Measurements from ENCODE around the gene ZNF213. TPM values are rescaled to one million over a fixed set of nuclear protein-coding genes. Genes with fewer than 3 reads are reported as not detected.
"Not testable (repeated sequence)": the region's sequence is repeated elsewhere in the genome, so short reads cannot be mapped to it uniquely, and the experiment has no call there.

The ZNF213 gene
- polyA plus RNA-seq, 1 donor from 2014 or later: 5.1 TPM

GRCh38 chr16:3165111-3165822, 30.4 kb downstream of the ZNF213 start:
- no peaks in the 10 kb centered on the region for H3K9me2 ChIP-seq (ENCODE audit: insufficient read depth, low read length)
- no peak for TF ChIP-seq EZH2 (IDR thresholded peaks at IDR 0.05; ENCODE audit: borderline replicate concordance, insufficient read depth, low read length, poor library complexity, severe bottlenecking)
- TF ChIP-seq MXI1 (conservative IDR thresholded peaks at IDR 0.05; ENCODE audit: poor library complexity, severe bottlenecking): no peak
- TF ChIP-seq REST (IDR thresholded peaks at IDR 0.05; ENCODE audit: borderline replicate concordance): no peak
- no peak for TF ChIP-seq EP300 (conservative IDR thresholded peaks at IDR 0.05; ENCODE audit: poor library complexity, severe bottlenecking)
- TF ChIP-seq SMC3 (conservative IDR thresholded peaks at IDR 0.05; ENCODE audit: poor library complexity): no peak
- TF ChIP-seq RAD21 (conservative IDR thresholded peaks at IDR 0.05): no peak
- TF ChIP-seq TAF1 (IDR thresholded peaks at IDR 0.05; ENCODE audit: low read depth): no peak
- TF ChIP-seq, protein P1, sequence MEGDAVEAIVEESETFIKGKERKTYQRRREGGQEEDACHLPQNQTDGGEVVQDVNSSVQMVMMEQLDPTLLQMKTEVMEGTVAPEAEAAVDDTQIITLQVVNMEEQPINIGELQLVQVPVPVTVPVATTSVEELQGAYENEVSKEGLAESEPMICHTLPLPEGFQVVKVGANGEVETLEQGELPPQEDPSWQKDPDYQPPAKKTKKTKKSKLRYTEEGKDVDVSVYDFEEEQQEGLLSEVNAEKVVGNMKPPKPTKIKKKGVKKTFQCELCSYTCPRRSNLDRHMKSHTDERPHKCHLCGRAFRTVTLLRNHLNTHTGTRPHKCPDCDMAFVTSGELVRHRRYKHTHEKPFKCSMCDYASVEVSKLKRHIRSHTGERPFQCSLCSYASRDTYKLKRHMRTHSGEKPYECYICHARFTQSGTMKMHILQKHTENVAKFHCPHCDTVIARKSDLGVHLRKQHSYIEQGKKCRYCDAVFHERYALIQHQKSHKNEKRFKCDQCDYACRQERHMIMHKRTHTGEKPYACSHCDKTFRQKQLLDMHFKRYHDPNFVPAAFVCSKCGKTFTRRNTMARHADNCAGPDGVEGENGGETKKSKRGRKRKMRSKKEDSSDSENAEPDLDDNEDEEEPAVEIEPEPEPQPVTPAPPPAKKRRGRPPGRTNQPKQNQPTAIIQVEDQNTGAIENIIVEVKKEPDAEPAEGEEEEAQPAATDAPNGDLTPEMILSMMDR (IDR thresholded peaks at IDR 0.05; ENCODE audit: poor library complexity, severe bottlenecking): no peak
- H2AFZ ChIP-seq (ENCODE audit: low read depth, low read length): no peak overlapping the region
- H3K9ac ChIP-seq (ENCODE audit: low read length): no peak overlapping the region
- H3K4me3 ChIP-seq (ENCODE audit: low read length): peak overlapping the region; percentile 15
- H3F3A ChIP-seq (ENCODE audit: insufficient read depth, low read length, poor library complexity, severe bottlenecking): no peaks in the 10 kb centered on the region
- no peaks in the 10 kb centered on the region for H4K20me1 ChIP-seq (ENCODE audit: insufficient read depth)
- H3K79me2 ChIP-seq (replicated peaks; ENCODE audit: insufficient read depth, low read length): no peaks in the 10 kb centered on the region
- no peaks in the 10 kb centered on the region for H3K9me3 ChIP-seq (ENCODE audit: low read length)
- H3K4me2 ChIP-seq (ENCODE audit: low read length): no peak overlapping the region
- H3K27ac ChIP-seq (ENCODE audit: low read length): no peak overlapping the region
- no peaks in the 10 kb centered on the region for H3K36me3 ChIP-seq (ENCODE audit: insufficient read depth, low read length)
- H3K27me3 ChIP-seq (ENCODE audit: insufficient read depth, low read depth, low read length): peaks cover 39% of the 10 kb centered on the region

GRCh38 chr16:3166505-3166886, 31.7 kb downstream of the ZNF213 start:
- H3K4me2 ChIP-seq (ENCODE audit: low read length): no peak overlapping the region
- H4K20me1 ChIP-seq (ENCODE audit: insufficient read depth): no peaks in the 10 kb centered on the region
- H3F3A ChIP-seq (ENCODE audit: insufficient read depth, low read length, poor library complexity, severe bottlenecking): no peaks in the 10 kb centered on the region
- H3K9me3 ChIP-seq (ENCODE audit: low read length): no peaks in the 10 kb centered on the region
- H3K27me3 ChIP-seq (ENCODE audit: insufficient read depth, low read depth, low read length): peaks cover 51% of the 10 kb centered on the region
- no peak overlapping the region for H3K4me3 ChIP-seq (ENCODE audit: low read length)
- no peaks in the 10 kb centered on the region for H3K9me2 ChIP-seq (ENCODE audit: insufficient read depth, low read length)
- no peak overlapping the region for H3K9ac ChIP-seq (ENCODE audit: low read length)
- no peaks in the 10 kb centered on the region for H3K36me3 ChIP-seq (ENCODE audit: insufficient read depth, low read length)
- TF ChIP-seq TAF1 (IDR thresholded peaks at IDR 0.05; ENCODE audit: low read depth) (no peak), POLR2AphosphoS5 (IDR thresholded peaks at IDR 0.05) (no peak), EZH2 (IDR thresholded peaks at IDR 0.05; ENCODE audit: borderline replicate concordance, insufficient read depth, low read length, poor library complexity, severe bottlenecking) (no peak), MXI1 (conservative IDR thresholded peaks at IDR 0.05; ENCODE audit: poor library complexity, severe bottlenecking) (no peak), SMC3 (conservative IDR thresholded peaks at IDR 0.05; ENCODE audit: poor library complexity) (no peak), RAD21 (conservative IDR thresholded peaks at IDR 0.05) (no peak), REST (IDR thresholded peaks at IDR 0.05; ENCODE audit: borderline replicate concordance) (no peak), EP300 (conservative IDR thresholded peaks at IDR 0.05; ENCODE audit: poor library complexity, severe bottlenecking) (no peak)
- TF ChIP-seq, protein P1 (IDR thresholded peaks at IDR 0.05; ENCODE audit: poor library complexity, severe bottlenecking): no peak
- H3K27ac ChIP-seq (ENCODE audit: low read length): no peak overlapping the region
- H3K79me2 ChIP-seq (replicated peaks; ENCODE audit: insufficient read depth, low read length): no peaks in the 10 kb centered on the region
- H2AFZ ChIP-seq (ENCODE audit: low read depth, low read length): no peak overlapping the region

DNA sequence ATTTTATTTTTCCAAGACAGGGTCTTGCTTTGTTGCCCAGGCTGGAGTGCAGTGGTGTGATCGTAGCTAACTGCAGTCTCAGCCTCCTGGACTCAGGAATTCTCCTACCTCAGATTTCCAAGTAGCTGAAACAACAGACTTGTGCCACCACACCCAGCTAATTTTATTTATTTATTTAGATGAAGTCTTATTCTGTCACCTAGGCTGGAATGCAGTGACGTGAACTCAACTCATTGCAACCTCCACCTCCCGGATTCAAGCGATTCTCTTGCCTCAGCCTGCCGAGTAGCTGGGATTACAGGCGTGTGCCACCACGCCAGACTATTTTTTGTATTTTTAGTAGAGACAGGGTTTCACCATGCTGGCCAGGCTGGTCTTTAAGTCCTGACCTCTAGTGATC, 33.9 kb downstream of the ZNF213 start:
- H3K9ac ChIP-seq (ENCODE audit: low read length); H3K36me3 ChIP-seq (ENCODE audit: insufficient read depth, low read length); H3K9me3 ChIP-seq (ENCODE audit: low read length); H3K4me3 ChIP-seq (ENCODE audit: low read length); H4K20me1 ChIP-seq (ENCODE audit: insufficient read depth); H3K9me2 ChIP-seq (ENCODE audit: insufficient read depth, low read length); H3F3A ChIP-seq (ENCODE audit: insufficient read depth, low read length, poor library complexity, severe bottlenecking); H2AFZ ChIP-seq (ENCODE audit: low read depth, low read length); H3K27ac ChIP-seq (ENCODE audit: low read length); H3K4me2 ChIP-seq (ENCODE audit: low read length); H3K79me2 ChIP-seq (replicated peaks; ENCODE audit: insufficient read depth, low read length): not testable (repeated sequence)
- peaks cover 73% of the 10 kb centered on the region for H3K27me3 ChIP-seq (ENCODE audit: insufficient read depth, low read depth, low read length)
